HEK293T (cell line): ENCODE results near the gene KNL1.

Experiments
- ARNT ChIP-seq: fragments of 450-650 bp; IDR thresholded peaks from 2 replicates; pipeline ENCODE4 v1.6.1; 2017; ENCODE audit warnings: mild to moderate bottlenecking
- ELF4 ChIP-seq: fragments of 450-650 bp; IDR thresholded peaks from 2 replicates; pipeline ENCODE4 v1.6.1; 2017; ENCODE audit warnings: antibody characterized with exemption
- FOXA1 ChIP-seq: fragments of 450-650 bp; IDR thresholded peaks from 2 replicates; pipeline ENCODE4 v1.6.1; 2016; ENCODE audit warnings: mild to moderate bottlenecking
- NFRKB ChIP-seq: fragments of 450-650 bp; IDR thresholded peaks from 2 replicates; pipeline ENCODE4 v1.6.1; 2016; ENCODE audit warnings: mild to moderate bottlenecking, moderate library complexity
- SUZ12 ChIP-seq: fragments of 450-650 bp; IDR thresholded peaks from 2 replicates; pipeline ENCODE4 v1.6.1; 2016; ENCODE audit warnings: mild to moderate bottlenecking
- TARDBP ChIP-seq: fragments of 450-650 bp; IDR thresholded peaks from 2 replicates; pipeline ENCODE4 v1.6.1; 2016

DNA sequence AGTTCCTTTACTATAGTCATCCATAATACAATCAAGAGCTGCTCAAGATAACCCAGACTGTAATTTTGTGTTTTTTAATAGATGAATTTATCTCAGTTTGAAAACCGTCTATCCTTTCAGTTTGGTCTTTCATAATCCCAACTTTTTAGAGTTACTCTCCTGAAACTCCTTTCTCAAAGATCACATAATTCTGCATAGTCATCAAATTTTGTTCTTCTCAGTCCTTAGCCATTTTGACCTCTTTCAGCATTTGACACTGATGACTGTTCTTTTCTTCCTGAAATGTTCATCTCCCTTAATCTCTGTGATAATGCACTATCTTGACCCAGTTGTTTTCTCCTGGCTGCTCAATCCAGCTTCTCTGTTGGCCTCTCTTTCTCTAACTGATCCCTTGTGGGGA lies 53.5 kb downstream of the KNL1 start:
- TF ChIP-seq SUZ12, result no peak
- no peak for TF ChIP-seq FOXA1
- TF ChIP-seq TARDBP, result no peak
- no peak for TF ChIP-seq ELF4
- TF ChIP-seq NFRKB, result no peak
- TF ChIP-seq ARNT, result no peak
